H1 (cell line): Measurements from ENCODE around the gene FAM25A. TPM values are rescaled to one million over a fixed set of nuclear protein-coding genes. Genes with fewer than 3 reads are reported as not detected.
"Not testable (repeated sequence)": the region's sequence is repeated elsewhere in the genome, so short reads cannot be mapped to it uniquely, and the experiment has no call there.

ENCODE experiments used
- CTCF ChIA-PET: fragments of 300-600 bp; sonication (Branson Sonifier 250); formaldehyde crosslinking; loops from one replicate; lab custom pipeline; 2021; ENCODE audit not compliant: partially characterized antibody; lab: Charles Lee
- POLR2A ChIA-PET: fragments of 300-600 bp; sonication (Branson Sonifier 250); formaldehyde crosslinking; loops from one replicate; lab custom pipeline; 2021; ENCODE audit warnings: inconsistent platforms; ENCODE audit not compliant: partially characterized antibody; lab: Charles Lee
- DNase-seq, 2 experiments: peaks; one replicate each; pipeline versions ENCODE4 v3.0.0 to v3.0.0-alpha.2; 2010 to 2022; ENCODE audit warnings: low spot score in 2 of 2, low read depth in 1 of 2, mixed read lengths in 1 of 2
- FAIRE-seq: peaks from 2 replicates; lab custom pipeline; 2011; peaks lifted over from hg19 to GRCh38; lab: Jason Lieb, UNC
- H2AFZ ChIP-seq: 2 replicates; pipeline ENCODE4 v1.8.1; 2012; ENCODE audit warnings: low read length, inconsistent platforms
- H2AK5ac ChIP-seq: 2 replicates; pipeline ENCODE4 v1.6.1; 2013; ENCODE audit warnings: low read depth, low read length
- H2BK120ac ChIP-seq: replicated peaks from 2 replicates; pipeline ENCODE3; 2013; ENCODE audit warnings: low read depth, low read length, inconsistent platforms
- H2BK12ac ChIP-seq: 2 replicates; pipeline ENCODE4 v1.6.1; 2013; ENCODE audit warnings: low read depth, low read length
- H2BK15ac ChIP-seq: 2 replicates; pipeline ENCODE4 v1.6.1; 2013; ENCODE audit warnings: low read length
- H2BK20ac ChIP-seq: 2 replicates; pipeline ENCODE4 v1.6.1; 2013; ENCODE audit warnings: low read length
- H2BK5ac ChIP-seq: 2 replicates; pipeline ENCODE4 v1.6.1; 2013; ENCODE audit warnings: low read depth, low read length
- H3K14ac ChIP-seq: 2 replicates; pipeline ENCODE4 v1.6.1; 2013; ENCODE audit warnings: inconsistent platforms; ENCODE audit not compliant: insufficient read length
- H3K18ac ChIP-seq: 2 replicates; pipeline ENCODE4 v1.6.1; 2013; ENCODE audit warnings: low read length; ENCODE audit errors: extremely low read depth
- H3K23ac ChIP-seq: 2 replicates; pipeline ENCODE4 v1.6.1; 2013; ENCODE audit warnings: inconsistent platforms; ENCODE audit not compliant: insufficient read length
- H3K23me2 ChIP-seq: 2 replicates; pipeline ENCODE4 v1.6.1; 2013; ENCODE audit warnings: low read depth, low read length
- H3K27ac ChIP-seq: 2 replicates; pipeline ENCODE4 v1.6.1; 2011; ENCODE audit warnings: low read depth, low read length, inconsistent platforms
- H3K27me3 ChIP-seq, 4 experiments: replicated peaks in 1 of 4; 1 replicate in 1 of 4; 2 replicates in 3 of 4; pipeline versions ENCODE4 v1.6.1 to v1.8.1; 2011 to 2013; ENCODE audit warnings: low read length in 3 of 4, mild to moderate bottlenecking in 3 of 4, inconsistent platforms in 2 of 4, mixed read lengths in 2 of 4, moderate library complexity in 1 of 4; ENCODE audit not compliant: control insufficient read depth in 3 of 4, insufficient read depth in 3 of 4; ENCODE audit errors: extremely low read depth in 1 of 4
- H3K36me3 ChIP-seq, 4 experiments: 2 replicates each; pipeline versions ENCODE4 v1.6.1 to v1.8.1; 2011 to 2013; ENCODE audit warnings: mild to moderate bottlenecking in 4 of 4, low read length in 3 of 4, moderate library complexity in 2 of 4, control low read depth in 1 of 4, inconsistent platforms in 1 of 4; ENCODE audit not compliant: insufficient read depth in 4 of 4, control insufficient read depth in 2 of 4
- H3K4ac ChIP-seq: replicated peaks from 2 replicates; pipeline ENCODE3; 2013; ENCODE audit warnings: low read length, low read depth, mixed read lengths, inconsistent platforms; ENCODE audit not compliant: insufficient read length
- H3K4me1 ChIP-seq, 4 experiments: replicated peaks in 1 of 4; 1 replicate in 1 of 4; 2 replicates in 3 of 4; pipeline versions ENCODE4 v1.6.1 to v1.8.1; 2011 to 2013; ENCODE audit warnings: low read length in 3 of 4, inconsistent platforms in 2 of 4, mixed read lengths in 1 of 4; ENCODE audit not compliant: insufficient read depth in 4 of 4, control insufficient read depth in 3 of 4
- H3K4me2 ChIP-seq, 2 experiments: 2 replicates each; pipeline versions ENCODE4 v1.6.1 to v1.8.1; 2011 to 2013; ENCODE audit warnings: low read depth in 2 of 2, low read length in 2 of 2, control low read depth in 1 of 2, inconsistent platforms in 1 of 2, mild to moderate bottlenecking in 1 of 2; ENCODE audit not compliant: insufficient read depth in 1 of 2
- H3K4me3 ChIP-seq, 4 experiments: fragments of 200-600, 300-600 bp in 1 of 4; sonication (generic), shearing (Covaris generic), sonication (Bioruptor Twin) in 1 of 4; 2 replicates each; pipeline versions ENCODE4 v1.5.1 to v1.8.1; 2011 to 2016; ENCODE audit warnings: low read length in 4 of 4, low read depth in 3 of 4, control low read depth in 2 of 4, inconsistent platforms in 2 of 4, mild to moderate bottlenecking in 2 of 4, mixed read lengths in 1 of 4, moderate library complexity in 1 of 4; ENCODE audit not compliant: insufficient read depth in 2 of 4; ENCODE audit errors: extremely low read depth in 1 of 4
- H3K56ac ChIP-seq: replicated peaks from 2 replicates; pipeline ENCODE3; 2013; ENCODE audit warnings: low read depth, mild to moderate bottlenecking, mixed read lengths, low read length, inconsistent platforms; ENCODE audit not compliant: insufficient read length
- H3K79me1 ChIP-seq: 2 replicates; pipeline ENCODE4 v1.6.1; 2013; ENCODE audit warnings: low read depth, low read length, control low read depth
- H3K79me2 ChIP-seq, 2 experiments: 2 replicates each; pipeline versions ENCODE4 v1.6.1 to v1.8.1; 2012 to 2013; ENCODE audit warnings: low read length in 2 of 2, mild to moderate bottlenecking in 2 of 2, inconsistent platforms in 1 of 2; ENCODE audit not compliant: insufficient read depth in 2 of 2, control insufficient read depth in 1 of 2
- H3K9ac ChIP-seq, 4 experiments: replicated peaks in 1 of 4; 1 replicate in 1 of 4; 2 replicates in 3 of 4; pipeline versions ENCODE4 v1.6.1 to v1.8.1; 2011 to 2013; ENCODE audit warnings: low read depth in 3 of 4, low read length in 3 of 4, control low read depth in 2 of 4, mild to moderate bottlenecking in 2 of 4, moderate library complexity in 2 of 4, inconsistent platforms in 1 of 4; ENCODE audit errors: extremely low read depth in 1 of 4
- H3K9me3 ChIP-seq, 2 experiments: 2 replicates each; pipeline versions ENCODE4 v1.6.1 to v1.8.1; 2012 to 2013; ENCODE audit warnings: mild to moderate bottlenecking in 2 of 2, moderate library complexity in 2 of 2, control low read depth in 1 of 2, inconsistent platforms in 1 of 2, low read depth in 1 of 2, low read length in 1 of 2, mixed read lengths in 1 of 2; ENCODE audit not compliant: insufficient read depth in 2 of 2
- H4K20me1 ChIP-seq, 2 experiments: replicated peaks in 1 of 2; 2 replicates each; pipeline versions ENCODE3 to v1.8.1; 2011 to 2013; ENCODE audit warnings: inconsistent platforms in 2 of 2, low read length in 2 of 2, mild to moderate bottlenecking in 1 of 2; ENCODE audit not compliant: insufficient read depth in 2 of 2, control insufficient read depth in 1 of 2
- H4K5ac ChIP-seq: 2 replicates; pipeline ENCODE4 v1.6.1; 2013; ENCODE audit warnings: low read length, low read depth, mixed read lengths, inconsistent platforms; ENCODE audit not compliant: insufficient read length
- H4K8ac ChIP-seq: 2 replicates; pipeline ENCODE4 v1.8.0; 2013; ENCODE audit warnings: mild to moderate bottlenecking, moderate library complexity, low read length, inconsistent platforms; ENCODE audit not compliant: insufficient read depth; ENCODE audit errors: extremely low read depth
- H4K91ac ChIP-seq: replicated peaks from 2 replicates; pipeline ENCODE3; 2013; ENCODE audit warnings: low read length, mixed read lengths, inconsistent platforms; ENCODE audit not compliant: insufficient read length
- WGBS, 2 experiments: shearing (Covaris generic) in 1 of 2; methylation state at CpG; one replicate each; pipeline versions ENCODE4 v1.1.6 to v1.1.7; 2013 to 2015; ENCODE audit warnings: low lambda C conversion rate in 2 of 2, mixed read lengths in 2 of 2, inconsistent platforms in 1 of 2, low coverage in 1 of 2, missing lambda C conversion rate in 1 of 2; ENCODE audit not compliant: insufficient replicate concordance in 2 of 2, insufficient coverage in 1 of 2, insufficient read length in 1 of 2; ENCODE audit errors: extremely low coverage in 1 of 2, missing lambda C conversion rate in 1 of 2; 5-methylcytosine and 5-hydroxymethylcytosine counted together
- polyA plus RNA-seq, 7 experiments: library from polyadenylated mRNA; depleted of rRNA in 3 of 7; stranded (reverse) in 5 of 7; unstranded in 2 of 7; fragments of >200 nt in 5 of 7; fragments of 200-250 nt in 2 of 7; gene quantifications; 1 replicate in 5 of 7; 2 replicates in 1 of 7; 4 replicates in 1 of 7; pipeline versions ENCODE4 v1.2.1 to v1.2.3, GENCODE V29; 2011 to 2013; ENCODE audit warnings: missing spikeins in 2 of 7, mixed read lengths in 2 of 7
- total RNA-seq: library from RNA; stranded (reverse); fragmentation: NEBNext Ultra II Directional; extraction: Animal tissue kit (Norgen Biotek cat#: 25700); gene quantifications from 2 replicates; pipeline ENCODE4 v1.2.1, GENCODE V29; 2021

FAM25A gene
- total and polyA plus RNA-seq, 2 of the 8 experiments (the other 6 are each of a cell fraction or from before 2014, with no cell fraction given) = not detected

DNA sequence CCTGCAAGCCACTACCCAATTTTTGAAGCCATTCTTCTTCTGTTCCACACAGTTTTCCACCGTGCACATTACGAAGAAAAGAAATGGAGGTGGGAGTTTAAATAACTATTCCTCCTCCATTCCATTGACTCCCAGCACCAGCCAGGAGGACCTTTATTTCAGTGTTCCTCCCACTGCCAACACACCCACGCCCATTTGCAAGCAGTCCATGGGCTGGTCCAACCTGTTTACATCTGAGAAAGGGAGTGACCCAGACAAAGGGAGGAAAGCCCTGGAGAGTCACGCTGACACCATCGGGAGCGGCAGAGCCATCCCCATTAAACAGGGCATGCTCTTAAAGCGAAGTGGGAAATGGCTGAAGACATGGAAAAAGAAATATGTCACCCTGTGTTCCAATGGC is 11.8 kb upstream of the FAM25A start:
- H3K14ac ChIP-seq, H3K79me1 ChIP-seq, H2BK5ac ChIP-seq, H3K4ac ChIP-seq, H4K8ac ChIP-seq, H2AK5ac ChIP-seq, H2AFZ ChIP-seq, CTCF ChIA-PET, H2BK15ac ChIP-seq, H3K4me3 ChIP-seq, H2BK12ac ChIP-seq, H4K91ac ChIP-seq, H2BK120ac ChIP-seq, DNase-seq, H3K27ac ChIP-seq, H3K9ac ChIP-seq, FAIRE-seq, H4K5ac ChIP-seq, H3K79me2 ChIP-seq, H3K9me3 ChIP-seq, H2BK20ac ChIP-seq, POLR2A ChIA-PET, H3K4me2 ChIP-seq, H3K23ac ChIP-seq, H3K36me3 ChIP-seq, H4K20me1 ChIP-seq, H3K4me1 ChIP-seq, H3K18ac ChIP-seq, H3K56ac ChIP-seq, H3K23me2 ChIP-seq, H3K27me3 ChIP-seq: not testable (repeated sequence)
- WGBS, 2 experiments = 93% methylated on average over 6 of the region's 7 CpGs; no CpG with 5 or more reads in 1 of the 2 experiments

DNA sequence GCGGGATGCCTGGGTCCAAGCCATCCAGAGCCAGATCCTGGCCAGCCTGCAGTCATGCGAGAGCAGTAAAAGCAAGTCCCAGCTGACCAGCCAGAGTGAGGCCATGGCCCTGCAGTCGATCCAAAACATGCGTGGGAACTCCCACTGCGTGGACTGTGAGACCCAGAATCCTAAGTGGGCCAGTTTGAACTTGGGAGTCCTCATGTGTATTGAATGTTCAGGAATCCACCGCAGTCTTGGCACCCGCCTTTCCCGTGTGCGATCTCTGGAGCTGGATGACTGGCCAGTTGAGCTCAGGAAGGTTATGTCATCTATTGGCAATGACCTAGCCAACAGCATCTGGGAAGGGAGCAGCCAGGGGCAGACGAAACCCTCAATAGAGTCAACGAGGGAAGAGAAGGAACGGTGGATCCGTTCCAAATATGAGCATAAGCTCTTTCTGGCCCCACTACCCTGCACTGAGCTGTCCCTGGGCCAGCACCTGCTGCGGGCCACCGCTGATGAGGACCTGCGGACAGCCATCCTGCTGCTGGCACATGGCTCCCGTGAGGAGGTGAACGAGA is 10.9 kb upstream of the FAM25A start:
- H4K5ac ChIP-seq, H2BK12ac ChIP-seq, H3K23me2 ChIP-seq, H3K56ac ChIP-seq, DNase-seq, POLR2A ChIA-PET, CTCF ChIA-PET, H3K4me2 ChIP-seq, FAIRE-seq, H4K20me1 ChIP-seq, H3K27ac ChIP-seq, H3K4me1 ChIP-seq, H3K79me2 ChIP-seq, H3K23ac ChIP-seq, H3K9me3 ChIP-seq, H3K14ac ChIP-seq, H2AK5ac ChIP-seq, H3K4me3 ChIP-seq, H2BK20ac ChIP-seq, H3K4ac ChIP-seq, H3K9ac ChIP-seq, H2BK15ac ChIP-seq, H2AFZ ChIP-seq, H4K8ac ChIP-seq, H2BK120ac ChIP-seq, H3K36me3 ChIP-seq, H2BK5ac ChIP-seq, H3K79me1 ChIP-seq, H3K18ac ChIP-seq, H4K91ac ChIP-seq, H3K27me3 ChIP-seq: not testable (repeated sequence)
- 93% methylated on average over 15 of the region's 18 CpGs; no CpG with 5 or more reads in 1 of the 2 experiments for WGBS, 2 experiments
